Loucy (cell line): ENCODE results near the gene HDHD5.

Experiments
- EZH2phosphoT487 ChIP-seq: fragments of 200-600 bp; IDR thresholded peaks from 2 replicates; pipeline ENCODE4 v1.6.1; 2018; ENCODE audit warnings: antibody characterized with exemption, mild to moderate bottlenecking, moderate library complexity, borderline replicate concordance
- TF ChIP-seq, protein P1 (sequence below): fragments of 200-600 bp; sonication (generic); conservative IDR thresholded peaks from 2 replicates; pipeline ENCODE4 v1.5.1; 2014; ENCODE audit warnings: mild to moderate bottlenecking, antibody characterized with exemption, low read length

DNA sequence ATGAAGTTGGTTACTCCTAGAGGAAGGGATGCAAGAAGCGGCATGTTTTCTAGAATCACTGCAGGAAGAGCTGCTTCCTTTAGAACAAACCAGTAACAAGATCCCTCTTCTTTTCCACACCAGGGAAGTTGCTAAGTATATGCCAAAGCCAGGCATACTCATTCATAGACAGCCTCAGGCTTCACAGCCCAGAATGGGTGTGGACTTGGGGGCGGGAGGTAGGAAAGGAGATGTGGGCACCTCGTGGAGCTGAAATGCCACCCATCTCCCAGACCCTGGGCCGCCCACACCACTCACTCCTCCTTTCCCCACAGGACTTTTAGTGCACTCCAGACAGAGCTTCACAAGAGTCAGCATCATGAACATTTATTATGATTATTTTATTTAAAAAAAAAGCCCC, 21.9 kb downstream of the HDHD5 start:
- TF ChIP-seq, protein P1, sequence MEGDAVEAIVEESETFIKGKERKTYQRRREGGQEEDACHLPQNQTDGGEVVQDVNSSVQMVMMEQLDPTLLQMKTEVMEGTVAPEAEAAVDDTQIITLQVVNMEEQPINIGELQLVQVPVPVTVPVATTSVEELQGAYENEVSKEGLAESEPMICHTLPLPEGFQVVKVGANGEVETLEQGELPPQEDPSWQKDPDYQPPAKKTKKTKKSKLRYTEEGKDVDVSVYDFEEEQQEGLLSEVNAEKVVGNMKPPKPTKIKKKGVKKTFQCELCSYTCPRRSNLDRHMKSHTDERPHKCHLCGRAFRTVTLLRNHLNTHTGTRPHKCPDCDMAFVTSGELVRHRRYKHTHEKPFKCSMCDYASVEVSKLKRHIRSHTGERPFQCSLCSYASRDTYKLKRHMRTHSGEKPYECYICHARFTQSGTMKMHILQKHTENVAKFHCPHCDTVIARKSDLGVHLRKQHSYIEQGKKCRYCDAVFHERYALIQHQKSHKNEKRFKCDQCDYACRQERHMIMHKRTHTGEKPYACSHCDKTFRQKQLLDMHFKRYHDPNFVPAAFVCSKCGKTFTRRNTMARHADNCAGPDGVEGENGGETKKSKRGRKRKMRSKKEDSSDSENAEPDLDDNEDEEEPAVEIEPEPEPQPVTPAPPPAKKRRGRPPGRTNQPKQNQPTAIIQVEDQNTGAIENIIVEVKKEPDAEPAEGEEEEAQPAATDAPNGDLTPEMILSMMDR = no peak
- TF ChIP-seq EZH2phosphoT487 = no peak
